WTC11 (cell line): ENCODE results near the gene NSMCE1.

ENCODE experiments used
- ATF3 ChIP-seq: sonication (generic); formaldehyde crosslinking; conservative IDR thresholded peaks from 2 replicates; pipeline ENCODE4 v1.8.1; 2022; ENCODE audit warnings: mild to moderate bottlenecking, missing genetic modification reagents
- ATF6 ChIP-seq: sonication (generic); formaldehyde crosslinking; IDR thresholded peaks from 2 replicates; pipeline ENCODE4 v1.8.1; 2023; ENCODE audit warnings: mild to moderate bottlenecking, missing genetic modification reagents
- CREB1 ChIP-seq: sonication (generic); formaldehyde crosslinking; IDR thresholded peaks from 2 replicates; pipeline ENCODE4 v1.8.0; 2023; ENCODE audit warnings: mild to moderate bottlenecking, missing genetic modification reagents
- ETV6 ChIP-seq: sonication (generic); formaldehyde crosslinking; IDR thresholded peaks from 2 replicates; pipeline ENCODE4 v1.8.1; 2022; ENCODE audit warnings: mild to moderate bottlenecking, missing genetic modification reagents
- IRF2 ChIP-seq: sonication (generic); formaldehyde crosslinking; IDR thresholded peaks from 2 replicates; pipeline ENCODE4 v1.8.0; 2022; ENCODE audit warnings: low read depth, missing genetic modification reagents, borderline replicate concordance
- MYBL2 ChIP-seq: sonication (generic); formaldehyde crosslinking; IDR thresholded peaks from 2 replicates; pipeline ENCODE4 v1.8.1; 2023; ENCODE audit warnings: mild to moderate bottlenecking, moderate library complexity, missing genetic modification reagents
- SOX15 ChIP-seq: fragments of 250-450 bp; sonication (Bioruptor Pico); IDR thresholded peaks from 2 replicates; pipeline ENCODE4 v1.9.0; 2021; ENCODE audit warnings: mild to moderate bottlenecking
- TCF7 ChIP-seq: sonication (generic); formaldehyde crosslinking; IDR thresholded peaks from 2 replicates; pipeline ENCODE4 v1.8.0; 2022; ENCODE audit warnings: mild to moderate bottlenecking, low read depth, missing genetic modification reagents, moderate library complexity
- TEAD1 ChIP-seq: sonication (generic); formaldehyde crosslinking; IDR thresholded peaks from 2 replicates; pipeline ENCODE4 v1.8.0; 2022; ENCODE audit warnings: mild to moderate bottlenecking, missing genetic modification reagents
- ZNF317 ChIP-seq: sonication (generic); formaldehyde crosslinking; IDR thresholded peaks from 2 replicates; pipeline ENCODE4 v1.8.1; 2023; ENCODE audit warnings: low read depth, mild to moderate bottlenecking, moderate library complexity, missing genetic modification reagents, borderline replicate concordance
- ZNF671 ChIP-seq: fragments of 250-450 bp; sonication (Bioruptor Pico); IDR thresholded peaks from 2 replicates; pipeline ENCODE4 v1.8.0; 2021; ENCODE audit warnings: mild to moderate bottlenecking
- TF ChIP-seq, protein P1 (sequence below): fragments of 200-600 bp; IDR thresholded peaks from 2 replicates; pipeline ENCODE4 v1.8.0; 2022; ENCODE audit warnings: antibody characterized with exemption
- TF ChIP-seq, protein P2 (sequence below): sonication (generic); formaldehyde crosslinking; IDR thresholded peaks from 2 replicates; pipeline ENCODE4 v1.8.0; 2022; ENCODE audit warnings: mild to moderate bottlenecking, missing genetic modification reagents

DNA sequence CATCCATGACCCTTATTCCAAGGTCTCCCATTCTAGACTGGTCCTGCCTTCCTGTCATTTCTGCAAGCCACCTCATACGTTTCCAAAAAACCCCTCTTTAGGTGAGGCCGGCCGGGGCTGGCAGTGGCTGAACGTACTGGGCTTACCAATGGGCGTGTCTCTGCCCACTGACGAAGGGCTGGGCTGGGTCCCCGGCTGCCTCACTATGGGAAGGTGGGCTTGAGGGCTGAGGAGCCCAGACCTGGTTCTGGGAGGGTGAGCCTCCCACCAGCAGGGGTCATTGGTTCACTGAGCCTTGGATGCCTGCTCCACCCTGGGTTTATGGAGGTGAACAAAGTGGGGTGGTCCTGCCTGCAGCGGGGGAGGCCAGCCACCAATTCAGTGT is 45.4 kb downstream of the NSMCE1 start:
- TF ChIP-seq, protein P1, sequence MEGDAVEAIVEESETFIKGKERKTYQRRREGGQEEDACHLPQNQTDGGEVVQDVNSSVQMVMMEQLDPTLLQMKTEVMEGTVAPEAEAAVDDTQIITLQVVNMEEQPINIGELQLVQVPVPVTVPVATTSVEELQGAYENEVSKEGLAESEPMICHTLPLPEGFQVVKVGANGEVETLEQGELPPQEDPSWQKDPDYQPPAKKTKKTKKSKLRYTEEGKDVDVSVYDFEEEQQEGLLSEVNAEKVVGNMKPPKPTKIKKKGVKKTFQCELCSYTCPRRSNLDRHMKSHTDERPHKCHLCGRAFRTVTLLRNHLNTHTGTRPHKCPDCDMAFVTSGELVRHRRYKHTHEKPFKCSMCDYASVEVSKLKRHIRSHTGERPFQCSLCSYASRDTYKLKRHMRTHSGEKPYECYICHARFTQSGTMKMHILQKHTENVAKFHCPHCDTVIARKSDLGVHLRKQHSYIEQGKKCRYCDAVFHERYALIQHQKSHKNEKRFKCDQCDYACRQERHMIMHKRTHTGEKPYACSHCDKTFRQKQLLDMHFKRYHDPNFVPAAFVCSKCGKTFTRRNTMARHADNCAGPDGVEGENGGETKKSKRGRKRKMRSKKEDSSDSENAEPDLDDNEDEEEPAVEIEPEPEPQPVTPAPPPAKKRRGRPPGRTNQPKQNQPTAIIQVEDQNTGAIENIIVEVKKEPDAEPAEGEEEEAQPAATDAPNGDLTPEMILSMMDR: no peak
- TF ChIP-seq TEAD1 (CRISPR knock-in tag): no peak
- TF ChIP-seq IRF2 (CRISPR knock-in tag): no peak
- TF ChIP-seq ATF3 (CRISPR knock-in tag): no peak
- no peak for TF ChIP-seq ETV6 (CRISPR knock-in tag)
- no peak for TF ChIP-seq TCF7 (CRISPR knock-in tag)
- no peak for TF ChIP-seq CREB1
- no peak for TF ChIP-seq ZNF671
- TF ChIP-seq, protein P2, sequence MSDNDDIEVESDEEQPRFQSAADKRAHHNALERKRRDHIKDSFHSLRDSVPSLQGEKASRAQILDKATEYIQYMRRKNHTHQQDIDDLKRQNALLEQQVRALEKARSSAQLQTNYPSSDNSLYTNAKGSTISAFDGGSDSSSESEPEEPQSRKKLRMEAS (CRISPR knock-in tag): no peak
- TF ChIP-seq ZNF317 (CRISPR knock-in tag): no peak
- no peak for TF ChIP-seq ATF6 (CRISPR knock-in tag)
- TF ChIP-seq SOX15: no peak
- no peak for TF ChIP-seq MYBL2 (CRISPR knock-in tag)
